Mesothelial cell of epicardium (in vitro differentiated cells): ENCODE measurements around the gene DCAF11. TPM values are rescaled to one million over a fixed set of nuclear protein-coding genes. Genes with fewer than 3 reads are reported as not detected.
"Not testable (repeated sequence)": the region's sequence is repeated elsewhere in the genome, so short reads cannot be mapped to it uniquely, and the experiment has no call there.

Experiments used
- DNase-seq, 2 experiments: peaks; one replicate each; pipeline ENCODE4 v3.0.0; 2021; ENCODE audit warnings: low spot score in 2 of 2; ENCODE audit not compliant: unreplicated experiment in 2 of 2
- H3K27ac Mint-ChIP-seq: 2 replicates; pipeline ENCODE4 v1.8.0; 2021; ENCODE audit warnings: mixed read lengths
- H3K27me3 Mint-ChIP-seq: 2 replicates; pipeline ENCODE4 v1.8.0; 2021; ENCODE audit warnings: low read depth, mixed read lengths
- H3K36me3 Mint-ChIP-seq: 2 replicates; pipeline ENCODE4 v1.8.0; 2021; ENCODE audit warnings: mixed read lengths
- H3K4me1 Mint-ChIP-seq: 2 replicates; pipeline ENCODE4 v1.8.0; 2021; ENCODE audit warnings: mixed read lengths
- H3K4me3 Mint-ChIP-seq: 2 replicates; pipeline ENCODE4 v1.8.0; 2021; ENCODE audit warnings: mild to moderate bottlenecking, moderate library complexity, mixed read lengths
- H3K9me3 Mint-ChIP-seq: 2 replicates; pipeline ENCODE4 v1.8.0; 2021; ENCODE audit warnings: mixed read lengths
- total RNA-seq: library from RNA; stranded (reverse); gene quantifications from 3 replicates; pipeline ENCODE4 v1.2.1, GENCODE V29; 2021
- TF ChIP-seq, protein P1 (sequence below): fragments of 200-600 bp; sonication (generic); IDR thresholded peaks from one replicate; pipeline ENCODE4 v1.5.0; 2021; ENCODE audit warnings: antibody characterized with exemption; ENCODE audit not compliant: unreplicated experiment

DCAF11 gene
- total RNA-seq, 1 donor from 2014 or later = 62.3 TPM

DNA sequence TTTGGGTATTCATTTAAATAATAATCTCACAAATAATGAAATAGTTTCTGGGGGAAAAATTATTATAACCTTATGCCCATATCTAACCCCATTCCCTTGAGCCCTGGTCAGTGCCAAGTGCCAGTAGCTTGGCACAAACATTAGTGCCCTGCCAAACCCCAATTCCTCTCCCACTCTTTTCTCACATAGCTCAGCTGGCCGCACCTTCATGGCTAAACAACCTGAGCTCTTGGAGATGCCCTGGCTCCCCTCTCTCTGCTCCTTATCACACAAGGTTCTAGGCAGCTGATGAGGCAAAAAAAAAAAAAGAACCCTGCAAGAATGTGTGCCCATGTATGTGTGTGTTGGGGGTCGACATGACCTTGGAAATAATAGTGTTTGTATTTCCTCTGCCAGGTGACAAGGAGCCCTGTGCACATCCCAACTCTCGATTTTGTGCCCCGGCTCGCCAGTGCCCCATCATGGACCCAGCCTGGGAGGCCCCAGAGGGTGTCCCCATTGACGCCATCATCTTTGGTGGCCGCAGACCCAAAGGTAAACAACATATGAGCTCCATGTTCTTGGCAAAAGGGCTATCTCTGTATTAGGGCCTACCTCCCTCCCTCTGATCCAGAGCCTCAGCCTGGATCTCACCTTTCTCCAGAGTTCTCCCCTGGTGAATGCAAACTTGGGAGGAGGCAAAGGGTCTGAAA lies 12.1 kb upstream of the DCAF11 start:
- Mint-ChIP-seq H3K9me3 (peaks cover 8% of the 10 kb centered on the region), H3K4me1 (no peaks in the 10 kb centered on the region), H3K27me3 (no peaks in the 10 kb centered on the region), H3K4me3 (no peak overlapping the region), H3K36me3 (peaks cover 19% of the 10 kb centered on the region), H3K27ac (no peak overlapping the region)
- TF ChIP-seq, protein P1, sequence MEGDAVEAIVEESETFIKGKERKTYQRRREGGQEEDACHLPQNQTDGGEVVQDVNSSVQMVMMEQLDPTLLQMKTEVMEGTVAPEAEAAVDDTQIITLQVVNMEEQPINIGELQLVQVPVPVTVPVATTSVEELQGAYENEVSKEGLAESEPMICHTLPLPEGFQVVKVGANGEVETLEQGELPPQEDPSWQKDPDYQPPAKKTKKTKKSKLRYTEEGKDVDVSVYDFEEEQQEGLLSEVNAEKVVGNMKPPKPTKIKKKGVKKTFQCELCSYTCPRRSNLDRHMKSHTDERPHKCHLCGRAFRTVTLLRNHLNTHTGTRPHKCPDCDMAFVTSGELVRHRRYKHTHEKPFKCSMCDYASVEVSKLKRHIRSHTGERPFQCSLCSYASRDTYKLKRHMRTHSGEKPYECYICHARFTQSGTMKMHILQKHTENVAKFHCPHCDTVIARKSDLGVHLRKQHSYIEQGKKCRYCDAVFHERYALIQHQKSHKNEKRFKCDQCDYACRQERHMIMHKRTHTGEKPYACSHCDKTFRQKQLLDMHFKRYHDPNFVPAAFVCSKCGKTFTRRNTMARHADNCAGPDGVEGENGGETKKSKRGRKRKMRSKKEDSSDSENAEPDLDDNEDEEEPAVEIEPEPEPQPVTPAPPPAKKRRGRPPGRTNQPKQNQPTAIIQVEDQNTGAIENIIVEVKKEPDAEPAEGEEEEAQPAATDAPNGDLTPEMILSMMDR = no peak
- DNase-seq = no peak

GRCh38 chr14:24103451-24103850 lies 11.1 kb upstream of the DCAF11 start:
- Mint-ChIP-seq H3K36me3 (peaks cover 19% of the 10 kb centered on the region), H3K4me3 (no peak overlapping the region), H3K4me1 (no peaks in the 10 kb centered on the region), H3K27me3 (no peaks in the 10 kb centered on the region), H3K27ac (no peak overlapping the region), H3K9me3 (peaks cover 8% of the 10 kb centered on the region)
- DNase-seq = no peak
- TF ChIP-seq, protein P1 = no peak

DNA sequence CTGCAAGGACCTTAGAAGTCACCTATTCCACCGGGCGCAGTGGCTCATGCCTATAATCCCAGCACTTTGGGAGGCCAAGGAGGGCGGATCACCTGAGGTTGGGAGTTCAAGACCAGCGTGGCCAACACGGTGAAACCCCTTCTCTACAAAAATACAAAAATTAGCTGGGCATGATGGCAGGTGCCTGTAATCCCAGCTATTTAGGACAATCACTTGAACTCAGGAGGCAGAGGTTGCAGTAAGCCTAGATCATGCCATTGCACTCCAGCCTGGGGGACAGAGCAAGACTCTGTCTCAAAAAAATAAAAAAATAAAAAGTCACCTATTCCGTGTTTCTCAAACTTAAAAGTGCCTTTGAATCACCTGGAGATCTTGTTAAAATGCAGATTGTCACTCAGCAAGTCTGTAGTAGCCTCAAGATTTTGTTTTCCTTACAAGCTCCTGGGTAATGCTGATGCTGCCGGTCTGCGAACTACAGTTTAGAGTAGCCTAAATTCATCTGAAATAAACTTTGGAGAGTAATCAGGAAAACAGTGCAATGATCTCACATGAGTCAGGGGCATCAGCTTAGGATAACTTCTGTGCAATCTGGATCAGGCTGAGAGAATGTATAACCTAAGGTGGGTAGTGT lies 8.9 kb upstream of the DCAF11 start:
- H3K4me1 Mint-ChIP-seq, H3K27me3 Mint-ChIP-seq, H3K4me3 Mint-ChIP-seq, H3K9me3 Mint-ChIP-seq, DNase-seq, H3K27ac Mint-ChIP-seq: not testable (repeated sequence)
- H3K36me3 Mint-ChIP-seq = peaks cover 19% of the 10 kb centered on the region

- DNase-seq = no peak
- peaks cover 19% of the 10 kb centered on the region for H3K36me3 Mint-ChIP-seq
- TF ChIP-seq, protein P1 = no peak
- peaks cover 2% of the 10 kb centered on the region for H3K4me1 Mint-ChIP-seq
- no peaks in the 10 kb centered on the region for H3K27me3 Mint-ChIP-seq
- no peak overlapping the region for H3K4me3 Mint-ChIP-seq
- peaks cover 8% of the 10 kb centered on the region for H3K9me3 Mint-ChIP-seq
- no peak overlapping the region for H3K27ac Mint-ChIP-seq
Observed at GRCh38 chr14:24106672-24107271, 7.8 kb upstream of the DCAF11 start.

DNA sequence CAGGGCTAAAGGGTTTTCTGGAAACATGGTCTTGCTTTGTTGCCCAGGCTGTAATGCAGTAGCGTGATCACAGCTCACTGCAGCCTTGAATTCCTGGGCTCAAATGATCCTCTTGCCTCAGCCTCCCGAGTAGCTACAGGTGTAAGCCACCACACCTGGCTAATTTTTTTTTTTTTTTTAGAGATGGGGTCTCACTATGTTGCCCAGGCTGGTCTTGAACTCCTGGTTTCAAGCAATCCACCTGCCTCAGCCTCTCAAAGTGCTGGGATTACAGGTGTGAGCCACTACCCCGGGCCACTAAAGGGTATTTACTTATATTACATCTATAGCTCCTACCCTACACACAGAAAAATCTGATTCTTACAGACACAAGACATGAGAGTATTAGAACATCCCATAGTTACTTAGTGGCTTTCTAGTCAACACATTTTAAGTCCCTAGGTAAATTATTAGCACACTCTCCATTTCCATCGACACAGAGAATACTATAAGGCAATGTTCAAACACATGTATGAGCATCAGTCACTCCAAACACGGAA lies 6.2 kb upstream of the DCAF11 start:
- H3K4me3 Mint-ChIP-seq = no peak overlapping the region
- TF ChIP-seq, protein P1 = no peak
- peaks cover 8% of the 10 kb centered on the region for H3K9me3 Mint-ChIP-seq
- H3K4me1 Mint-ChIP-seq = peaks cover 4% of the 10 kb centered on the region
- no peak overlapping the region for H3K27ac Mint-ChIP-seq
- no peaks in the 10 kb centered on the region for H3K27me3 Mint-ChIP-seq
- H3K36me3 Mint-ChIP-seq = peaks cover 10% of the 10 kb centered on the region
- no peak for DNase-seq

- DNase-seq = no peak
- Mint-ChIP-seq H3K4me3 (no peak overlapping the region), H3K27ac (no peak overlapping the region), H3K27me3 (peaks cover 2% of the 10 kb centered on the region), H3K4me1 (peaks cover 5% of the 10 kb centered on the region), H3K36me3 (no peaks in the 10 kb centered on the region), H3K9me3 (peaks cover 2% of the 10 kb centered on the region)
- TF ChIP-seq, protein P1 = no peak
Observed at GRCh38 chr14:24110060-24110459, 4.5 kb upstream of the DCAF11 start.
